NCI-H526 (cell line): ENCODE results near the gene MAGI2.
A peak's percentile ranks its signal among the peaks of the same experiment; 100 is the strongest.
"Not testable (repeated sequence)": the region's sequence is repeated elsewhere in the genome, so short reads cannot be mapped to it uniquely, and the experiment has no call there.

ENCODE experiments used
- DNase-seq, 2 experiments: peaks; one replicate each; lab custom pipeline; 2025; lab: John Stamatoyannopoulos, UW

The MAGI2 gene

GRCh38 chr7:78635026-78635793, 818.3 kb downstream of the MAGI2 start:
- DNase-seq = no peak

- DNase-seq = peak in 1 of 2 experiments; percentile 30
Measured at GRCh38 chr7:78634093-78634492, 819.4 kb downstream of the MAGI2 start.

- no peak for DNase-seq
Measured at GRCh38 chr7:78620920-78621319, 832.5 kb downstream of the MAGI2 start.

- DNase-seq = no peak
Measured at GRCh38 chr7:78616539-78616938, 836.9 kb downstream of the MAGI2 start.

GRCh38 chr7:78609281-78609680, 844.2 kb downstream of the MAGI2 start:
- DNase-seq = no peak

- peak; percentile 6 to 47 for DNase-seq
Measured at GRCh38 chr7:78607099-78607498, 846.4 kb downstream of the MAGI2 start.

- DNase-seq = no peak
Measured at GRCh38 chr7:78605119-78605518, 848.3 kb downstream of the MAGI2 start.

- DNase-seq = no peak
Measured at GRCh38 chr7:78601728-78602127, 851.7 kb downstream of the MAGI2 start.

- DNase-seq = no peak
Measured at GRCh38 chr7:78594156-78594555, 859.3 kb downstream of the MAGI2 start.

- DNase-seq = no peak
Measured at GRCh38 chr7:78588393-78588792, 865.1 kb downstream of the MAGI2 start.

GRCh38 chr7:78587443-78588044, 865.9 kb downstream of the MAGI2 start:
- peak; percentile 1 to 69 for DNase-seq

GRCh38 chr7:78585980-78586379, 867.5 kb downstream of the MAGI2 start:
- DNase-seq = no peak

- DNase-seq = peak in 1 of 2 experiments; percentile 43
Measured at GRCh38 chr7:78578686-78579085, 874.8 kb downstream of the MAGI2 start.

GRCh38 chr7:78577174-78577952, 876.1 kb downstream of the MAGI2 start:
- DNase-seq = not testable (repeated sequence)

GRCh38 chr7:78576236-78576635, 877.2 kb downstream of the MAGI2 start:
- DNase-seq = no peak

- no peak for DNase-seq
Measured at GRCh38 chr7:78571292-78571691, 882.2 kb downstream of the MAGI2 start.

GRCh38 chr7:78568690-78569089, 884.8 kb downstream of the MAGI2 start:
- no peak for DNase-seq

GRCh38 chr7:78567836-78568235, 885.6 kb downstream of the MAGI2 start:
- DNase-seq = no peak

- no peak for DNase-seq
Measured at GRCh38 chr7:78565784-78566183, 887.7 kb downstream of the MAGI2 start.

- DNase-seq = no peak
Measured at GRCh38 chr7:78563191-78563590, 890.3 kb downstream of the MAGI2 start.

- no peak for DNase-seq
Measured at GRCh38 chr7:78562191-78562590, 891.3 kb downstream of the MAGI2 start.

GRCh38 chr7:78558566-78558965, 894.9 kb downstream of the MAGI2 start:
- peak; percentile 47 to 60 for DNase-seq

GRCh38 chr7:78543976-78544375, 909.5 kb downstream of the MAGI2 start:
- no peak for DNase-seq
